Measurements from ENCODE around the gene RAE1. TPM values are rescaled to one million over a fixed set of nuclear protein-coding genes. Genes with fewer than 3 reads are reported as not detected.

Gene RAE1
- total RNA-seq, 1 donor from 2014 or later: 44.6 TPM

DNA sequence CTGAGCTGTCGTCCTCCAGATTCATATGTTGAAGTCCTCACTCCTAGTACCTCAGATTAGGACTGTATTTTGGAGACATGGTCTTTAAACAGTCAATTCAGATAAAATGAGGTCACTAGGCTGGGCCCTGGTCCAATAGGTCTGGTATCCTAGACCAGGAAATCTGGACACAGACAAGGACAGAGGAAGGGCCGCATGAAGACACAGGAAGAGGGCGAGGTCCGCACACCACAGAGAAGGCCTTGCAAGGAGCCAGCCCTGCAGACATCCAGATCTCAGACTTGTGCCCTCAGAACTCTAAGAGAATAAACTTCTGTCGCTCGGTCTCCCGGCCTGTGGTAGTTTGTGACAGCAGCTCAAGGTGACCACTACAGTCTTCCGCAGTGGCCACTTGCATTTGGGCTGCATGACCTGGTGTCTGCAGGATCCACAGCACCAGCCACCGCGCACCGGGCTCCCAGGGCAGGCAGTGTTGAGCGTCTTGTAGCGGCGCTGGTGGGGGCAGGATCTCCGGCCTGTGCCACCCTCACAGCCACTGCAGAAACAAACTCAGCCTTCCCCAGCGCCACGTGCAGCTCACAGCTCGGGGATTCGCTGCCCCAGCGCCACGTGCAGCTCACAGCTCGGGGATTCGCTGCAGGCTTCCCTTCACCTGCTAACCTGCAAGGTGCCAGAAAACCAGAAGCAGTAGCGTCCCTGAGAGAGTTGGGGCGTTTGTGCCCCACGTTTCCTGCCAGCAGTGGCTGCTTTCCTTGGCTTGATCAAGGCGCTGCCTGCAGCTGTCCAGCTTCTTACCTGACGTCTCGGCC lies 34.1 kb downstream of the RAE1 start:
- no peak overlapping the region for H3K27ac Mint-ChIP-seq
- H3K9me3 Mint-ChIP-seq (ENCODE audit: low read depth): no peaks in the 10 kb centered on the region
- TF ChIP-seq CTCF (IDR thresholded peaks at IDR 0.05; ENCODE audit: unreplicated experiment): no peak

DNA sequence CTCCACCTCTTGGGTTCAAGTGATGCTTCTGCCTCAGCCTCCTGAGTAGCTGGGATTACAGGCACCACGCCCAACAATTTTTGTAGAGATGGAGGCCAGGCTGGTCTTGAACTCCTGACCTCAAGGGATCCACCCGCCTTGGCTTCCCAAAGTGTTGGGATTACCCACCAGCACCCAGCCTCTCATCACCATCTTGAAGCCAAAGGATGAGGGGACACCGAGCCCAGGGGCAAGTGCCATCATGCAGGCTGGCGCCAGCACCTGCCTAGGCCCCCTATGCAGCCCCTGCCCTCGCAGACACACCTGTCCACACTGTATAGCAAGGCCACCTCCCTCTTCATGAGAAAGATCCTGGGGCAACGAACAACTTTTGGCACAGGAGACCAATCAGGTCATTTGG lies 34.9 kb downstream of the RAE1 start:
- H3K4me3 Mint-ChIP-seq (ENCODE audit: low read depth): no peak overlapping the region
- no peak overlapping the region for H3K27ac Mint-ChIP-seq
- peaks cover 2% of the 10 kb centered on the region for H3K36me3 Mint-ChIP-seq (ENCODE audit: insufficient read depth)
- DNase-seq (ENCODE audit: low spot score, unreplicated experiment): no peak
- peaks cover 6% of the 10 kb centered on the region for H3K4me1 Mint-ChIP-seq (ENCODE audit: low read depth)
- TF ChIP-seq CTCF (IDR thresholded peaks at IDR 0.05; ENCODE audit: unreplicated experiment): no peak
- no peaks in the 10 kb centered on the region for H3K9me3 Mint-ChIP-seq (ENCODE audit: low read depth)
- H3K27me3 Mint-ChIP-seq: peaks cover 7% of the 10 kb centered on the region

More for the DNA sequence above, 34.1 kb downstream of the RAE1 start:
- no peak overlapping the region for H3K4me3 Mint-ChIP-seq (ENCODE audit: low read depth)
- H3K27me3 Mint-ChIP-seq: peaks cover 2% of the 10 kb centered on the region
- peaks cover 3% of the 10 kb centered on the region for H3K4me1 Mint-ChIP-seq (ENCODE audit: low read depth)
- no peak for DNase-seq (ENCODE audit: low spot score, unreplicated experiment)
- peaks cover 2% of the 10 kb centered on the region for H3K36me3 Mint-ChIP-seq (ENCODE audit: insufficient read depth)

DNA sequence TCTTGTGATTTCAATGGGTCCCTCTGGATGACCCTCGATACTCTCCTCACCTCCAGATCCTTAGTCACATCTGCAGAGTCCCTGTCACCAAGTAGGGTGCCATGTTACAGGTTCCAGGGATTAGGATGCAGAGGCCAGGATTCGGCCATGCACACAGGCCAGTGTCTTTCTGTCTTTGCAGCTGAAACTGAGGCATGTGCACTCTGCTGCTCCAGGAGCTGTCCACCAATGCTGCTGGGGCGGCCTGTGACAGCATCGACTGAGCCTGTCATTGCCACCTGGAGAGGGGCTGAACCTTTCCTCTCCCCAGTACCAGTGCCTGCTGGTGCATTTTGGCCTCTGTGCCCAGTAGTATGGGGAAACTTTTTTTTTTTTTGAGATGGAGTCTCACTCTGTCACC lies 35.7 kb downstream of the RAE1 start:
- Mint-ChIP-seq H3K4me3 (ENCODE audit: low read depth) (no peak overlapping the region), H3K4me1 (ENCODE audit: low read depth) (peaks cover 6% of the 10 kb centered on the region), H3K27me3 (peaks cover 7% of the 10 kb centered on the region), H3K9me3 (ENCODE audit: low read depth) (no peaks in the 10 kb centered on the region), H3K36me3 (ENCODE audit: insufficient read depth) (peaks cover 1% of the 10 kb centered on the region), H3K27ac (no peak overlapping the region)
- no peak for DNase-seq (ENCODE audit: low spot score, unreplicated experiment)
- TF ChIP-seq CTCF (IDR thresholded peaks at IDR 0.05; ENCODE audit: unreplicated experiment): no peak

DNA sequence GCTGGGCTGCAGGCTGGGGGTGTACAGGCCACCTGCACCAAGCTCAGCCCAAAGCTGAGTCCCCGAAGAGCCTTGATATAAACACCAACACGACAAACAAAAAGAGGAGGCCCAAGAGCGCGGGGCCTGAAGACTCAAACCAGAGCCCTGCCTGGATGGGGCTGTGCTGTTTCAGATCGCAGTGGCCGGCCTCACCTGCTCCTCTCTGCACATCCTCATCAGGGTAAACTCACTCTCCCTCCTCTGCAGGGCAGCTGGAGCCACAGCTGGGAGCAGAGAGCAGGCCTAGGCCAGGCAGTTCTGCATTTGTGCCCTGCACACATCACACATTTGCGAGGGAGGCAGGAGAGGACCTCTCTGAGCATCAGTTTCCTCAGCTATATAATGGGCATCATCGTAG lies 36.4 kb downstream of the RAE1 start:
- H3K4me1 Mint-ChIP-seq (ENCODE audit: low read depth): peaks cover 9% of the 10 kb centered on the region
- H3K4me3 Mint-ChIP-seq (ENCODE audit: low read depth): no peak overlapping the region
- no peak for TF ChIP-seq CTCF (IDR thresholded peaks at IDR 0.05; ENCODE audit: unreplicated experiment)
- H3K36me3 Mint-ChIP-seq (ENCODE audit: insufficient read depth): peaks cover 1% of the 10 kb centered on the region
- H3K27ac Mint-ChIP-seq: no peak overlapping the region
- no peak for DNase-seq (ENCODE audit: low spot score, unreplicated experiment)
- H3K27me3 Mint-ChIP-seq: peaks cover 7% of the 10 kb centered on the region
- H3K9me3 Mint-ChIP-seq (ENCODE audit: low read depth): no peaks in the 10 kb centered on the region

DNA sequence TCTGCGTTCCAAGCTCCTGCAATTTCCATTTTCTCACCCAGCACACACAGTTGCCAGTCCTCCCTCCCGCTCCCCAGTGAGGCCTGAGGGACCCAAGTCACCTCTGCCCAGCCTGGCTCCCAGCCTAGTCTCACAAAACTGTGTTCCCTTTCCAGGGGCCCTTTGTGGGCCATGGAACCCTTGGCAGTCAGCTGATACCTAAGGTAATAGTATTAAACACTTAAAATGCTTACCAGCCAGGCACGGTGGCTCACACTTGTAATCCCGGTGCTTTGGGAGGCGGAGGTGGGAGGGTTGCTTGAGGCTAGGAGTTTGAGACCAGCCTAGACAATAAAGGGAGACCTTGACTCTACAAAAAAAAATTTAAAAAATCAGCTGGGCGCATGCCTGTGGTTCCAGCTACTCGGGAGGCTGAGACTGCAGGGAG lies 36.9 kb downstream of the RAE1 start:
- Mint-ChIP-seq H3K27ac (no peak overlapping the region), H3K4me1 (ENCODE audit: low read depth) (peaks cover 10% of the 10 kb centered on the region), H3K36me3 (ENCODE audit: insufficient read depth) (peaks cover 1% of the 10 kb centered on the region), H3K9me3 (ENCODE audit: low read depth) (no peaks in the 10 kb centered on the region), H3K4me3 (ENCODE audit: low read depth) (no peak overlapping the region), H3K27me3 (peaks cover 7% of the 10 kb centered on the region)
- no peak for DNase-seq (ENCODE audit: low spot score, unreplicated experiment)
- TF ChIP-seq CTCF (IDR thresholded peaks at IDR 0.05; ENCODE audit: unreplicated experiment): no peak

Data from progenitor cell of endocrine pancreas (in vitro differentiated cells).